HG02759 (cell line): ENCODE measurements around the gene KRT80.

Source experiments
- ATAC-seq: cut with Tn5 transposase; IDR thresholded peaks from one replicate; pipeline ENCODE4 v1.9.1; 2021; ENCODE audit warnings: mild to moderate bottlenecking, moderate library complexity; ENCODE audit not compliant: unreplicated experiment

The KRT80 gene

DNA sequence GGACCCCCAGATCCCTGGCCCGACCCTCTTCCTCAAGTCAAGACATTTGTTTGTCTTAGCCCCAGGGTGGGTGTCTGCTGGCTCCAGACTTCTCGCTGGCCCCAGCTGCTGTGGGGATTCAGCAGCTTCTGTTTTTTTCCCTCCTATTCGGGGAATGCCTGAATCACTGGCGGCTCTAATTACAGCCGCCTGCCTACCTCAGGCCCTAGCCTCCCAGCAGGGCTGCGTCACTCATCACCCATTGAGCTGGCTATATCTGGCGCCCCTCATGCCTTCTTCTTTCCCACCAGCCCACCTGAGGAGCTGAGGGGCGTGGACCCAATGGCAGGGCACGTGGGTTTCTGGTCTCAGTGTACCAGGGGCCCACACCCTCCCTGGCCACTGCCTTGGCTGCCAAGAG, 10.1 kb downstream of the KRT80 start:
- ATAC-seq: no peak

DNA sequence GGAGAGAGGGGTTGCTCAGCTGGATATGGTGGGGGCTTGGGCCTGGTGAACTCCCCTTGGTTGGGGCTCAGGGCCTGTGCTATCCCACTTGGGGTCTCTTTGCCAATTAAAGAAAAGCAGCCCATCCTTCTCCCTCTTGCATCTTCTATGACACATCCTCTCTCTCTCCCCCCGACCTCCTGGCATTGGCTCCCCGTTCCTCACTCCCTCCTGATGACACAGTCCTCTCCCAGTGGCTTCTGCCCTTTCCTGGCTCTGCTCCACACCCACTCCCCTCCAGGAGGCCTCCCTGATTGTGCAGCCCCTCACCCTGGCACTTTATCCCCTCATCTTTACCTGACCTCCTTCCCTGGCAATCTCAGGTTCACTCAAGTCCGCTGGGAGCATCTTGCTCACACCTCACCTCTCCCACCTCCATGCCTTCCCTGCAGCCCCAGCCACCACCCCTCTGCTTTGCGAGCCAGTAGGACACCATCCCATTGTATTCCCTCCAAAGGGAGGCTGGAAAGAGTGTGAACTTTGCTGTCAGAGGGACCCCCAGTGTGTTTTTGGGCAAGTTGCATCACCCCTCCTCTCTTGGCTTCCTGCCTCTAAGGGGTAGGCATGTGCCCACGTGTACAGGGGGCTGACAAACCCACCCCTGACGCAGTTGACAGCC, 10.7 kb downstream of the KRT80 start:
- no peak for ATAC-seq

DNA sequence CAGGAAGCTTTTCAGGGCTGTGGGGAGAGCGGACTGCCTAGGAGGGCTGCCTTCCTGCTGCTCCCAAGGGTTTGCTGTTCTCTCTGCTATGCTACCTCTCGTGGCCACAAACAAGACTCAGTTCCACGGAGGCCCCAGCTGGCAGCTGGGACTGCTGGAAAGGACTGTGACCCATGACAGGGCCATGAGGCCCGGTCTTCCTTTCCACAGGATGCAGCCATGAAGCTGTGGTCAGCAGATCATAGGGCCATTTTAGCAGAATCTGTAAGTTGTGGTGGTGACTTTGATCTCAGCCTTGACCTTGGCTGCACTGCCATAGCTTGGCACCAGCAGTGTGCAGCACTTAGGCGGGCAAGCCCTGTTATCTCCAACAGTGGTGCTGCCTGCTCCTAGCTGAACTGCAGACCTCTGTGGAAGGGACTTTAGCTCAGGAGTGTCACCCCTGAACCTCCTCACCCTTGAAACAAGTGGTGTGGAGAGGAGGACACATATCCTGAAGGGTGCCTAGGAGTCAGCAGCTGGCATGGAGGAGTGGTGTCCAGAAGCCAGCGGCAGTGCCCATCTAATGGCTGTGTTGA, 12.3 kb downstream of the KRT80 start:
- ATAC-seq: no peak

DNA sequence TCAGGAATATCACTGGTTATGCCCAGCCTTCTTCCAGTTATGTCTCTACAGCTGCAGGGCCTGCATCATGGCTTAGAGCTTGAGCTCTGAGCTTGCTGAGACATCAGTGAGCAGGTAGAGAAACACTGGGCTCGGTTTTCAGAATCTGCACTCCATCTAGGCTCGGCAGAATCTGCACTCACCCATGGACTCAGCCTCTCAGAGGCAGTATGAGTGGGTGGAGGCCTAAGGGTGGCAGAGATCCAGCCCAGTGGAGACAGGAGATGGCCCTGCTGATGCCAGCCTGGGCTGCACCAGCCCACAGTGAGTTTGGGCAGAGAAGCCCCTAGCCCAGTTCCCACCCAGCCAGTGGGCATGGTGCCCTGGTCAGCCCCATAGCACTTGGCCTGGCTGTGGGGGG, 12.8 kb downstream of the KRT80 start:
- ATAC-seq: no peak

DNA sequence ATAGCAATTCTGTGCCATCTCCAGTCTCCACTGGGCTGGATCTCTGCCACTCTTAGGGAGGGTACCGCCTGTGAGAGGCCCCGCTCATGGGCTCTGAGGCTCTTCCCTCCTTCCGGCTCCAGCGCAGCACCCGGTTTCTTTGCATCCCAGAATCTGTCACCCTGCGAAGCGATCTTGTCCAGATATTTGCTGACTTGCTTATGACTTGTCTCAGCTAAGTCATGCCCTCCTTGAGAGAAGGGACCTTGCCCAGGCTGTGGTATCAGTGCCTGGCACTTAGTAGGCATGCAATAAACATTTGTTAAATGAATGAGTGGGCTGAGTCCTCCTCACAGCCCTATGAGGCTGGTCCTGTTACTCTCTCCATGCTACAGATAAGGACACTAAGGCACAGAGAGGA, 13.4 kb downstream of the KRT80 start:
- ATAC-seq: no peak

- ATAC-seq: no peak
These were observed 16.2 kb downstream of the KRT80 start for GRCh38 chr12:52175371-52176350.

GRCh38 chr12:52173526-52173925, 18.3 kb downstream of the KRT80 start:
- no peak for ATAC-seq

GRCh38 chr12:52172956-52173355, 18.9 kb downstream of the KRT80 start:
- no peak for ATAC-seq

- no peak for ATAC-seq
These were observed 19.8 kb downstream of the KRT80 start for GRCh38 chr12:52171950-52172512.

GRCh38 chr12:52170827-52171226, 21.0 kb downstream of the KRT80 start:
- no peak for ATAC-seq

DNA sequence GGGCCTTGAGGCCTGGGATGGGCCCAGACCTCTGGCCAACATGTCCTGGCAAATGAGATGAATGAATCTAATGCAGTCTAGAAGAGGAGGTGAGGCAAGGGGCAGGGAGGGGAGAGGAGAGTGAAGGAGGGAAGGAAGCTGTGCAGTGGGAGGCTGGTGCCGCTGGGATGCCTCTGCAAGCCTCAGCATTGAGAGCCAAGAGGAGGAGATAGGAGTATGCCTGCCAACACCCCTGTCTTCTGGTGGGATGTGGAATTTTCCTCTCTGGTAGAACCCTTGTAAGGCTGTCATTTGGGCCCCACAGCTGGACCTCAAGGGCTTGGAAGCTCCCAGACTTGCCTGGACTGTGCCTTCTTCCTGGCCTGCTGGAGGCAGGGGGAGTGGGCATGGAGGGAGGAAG, 21.9 kb downstream of the KRT80 start:
- ATAC-seq: no peak

DNA sequence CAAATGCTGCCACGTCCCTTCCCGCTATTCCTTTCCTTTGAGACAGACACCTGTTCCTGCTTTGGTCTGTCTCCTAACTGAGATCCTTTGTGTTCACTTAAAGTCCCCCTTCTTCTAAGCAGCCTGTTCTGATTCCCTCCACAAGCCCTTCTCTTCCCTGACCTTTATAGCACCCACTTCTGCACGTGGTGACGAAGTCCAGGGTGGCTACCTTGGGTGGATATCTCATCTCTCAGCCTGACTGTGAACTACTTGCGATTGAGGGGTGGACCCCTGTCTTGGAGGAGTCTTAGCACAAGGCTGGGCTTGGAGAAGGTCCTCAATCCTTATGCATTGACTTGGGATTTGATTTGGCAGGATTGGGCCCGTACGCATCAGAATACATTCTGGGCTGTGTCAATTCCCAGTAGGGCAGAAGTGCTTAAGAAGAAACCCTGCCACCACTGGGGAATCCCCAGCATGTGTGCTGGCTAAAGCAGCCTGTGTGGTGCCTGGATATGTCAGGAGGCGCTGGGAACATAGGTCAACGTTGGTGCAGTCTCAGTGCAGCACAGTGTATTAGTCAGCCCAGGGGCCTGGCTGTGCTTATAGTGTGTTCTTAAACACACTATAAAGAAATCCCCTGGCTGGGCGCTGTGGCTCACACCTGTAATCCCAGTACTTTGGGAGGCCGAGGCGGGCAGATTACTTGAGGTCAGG, 23.6 kb downstream of the KRT80 start:
- no peak for ATAC-seq

DNA sequence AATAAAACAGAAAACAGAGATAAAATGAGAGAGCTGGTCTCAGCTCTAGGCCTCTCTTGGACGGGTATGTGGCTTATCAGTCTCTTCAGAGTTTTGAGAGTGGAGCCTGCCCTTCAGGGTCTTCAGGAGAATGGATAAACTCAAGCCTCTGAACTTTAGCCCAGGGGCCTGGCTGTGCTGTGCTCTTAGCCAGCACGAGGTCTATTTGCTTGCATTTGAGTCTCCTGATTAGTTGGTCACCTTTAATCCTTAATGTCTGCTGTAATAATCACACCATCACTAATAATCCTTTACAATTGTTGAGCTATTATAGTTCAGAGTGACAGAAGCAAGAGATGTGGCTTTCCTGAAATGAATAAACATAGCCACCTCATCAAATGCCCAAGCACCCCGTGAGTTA, 24.3 kb downstream of the KRT80 start:
- ATAC-seq: no peak

GRCh38 chr12:52166672-52167071, 25.1 kb downstream of the KRT80 start:
- no peak for ATAC-seq

DNA sequence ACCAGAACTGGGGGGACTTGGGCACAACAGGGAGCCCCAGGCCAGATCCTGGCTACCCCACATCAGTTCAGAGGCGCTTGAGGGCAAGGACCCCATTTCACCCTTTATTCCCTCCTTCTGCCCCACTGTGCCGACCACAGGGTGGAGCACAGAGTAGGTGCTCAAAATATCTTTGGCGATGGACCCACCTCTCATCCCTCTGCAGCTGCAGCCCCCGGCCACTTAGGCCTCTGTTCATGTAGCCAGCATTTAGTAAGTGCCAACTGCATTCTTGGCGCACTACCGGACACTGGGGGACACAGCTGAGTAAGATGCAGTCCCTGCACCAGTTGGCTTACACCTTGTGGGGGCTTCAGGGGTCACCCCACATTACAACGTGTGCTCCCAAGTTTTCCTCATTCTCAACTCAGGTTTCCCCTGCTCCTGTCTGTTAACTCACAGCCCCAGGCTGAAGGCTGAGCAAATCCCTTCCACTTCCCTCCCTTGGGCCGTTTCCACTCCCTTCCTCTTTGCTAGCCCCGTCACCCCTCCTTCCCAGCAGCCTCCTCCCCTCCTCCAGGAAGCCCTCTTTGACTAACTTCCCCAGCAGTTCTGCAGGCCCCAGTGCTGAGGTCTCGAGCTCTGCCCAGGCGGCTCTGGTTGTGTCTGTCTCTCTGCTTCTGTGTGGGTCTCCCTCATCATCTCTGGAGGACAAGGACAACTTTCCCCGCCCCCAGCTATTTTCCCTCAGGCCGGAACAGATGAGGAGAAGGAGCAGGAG, 26.5 kb downstream of the KRT80 start:
- no peak for ATAC-seq

- ATAC-seq: no peak
These were observed 27.2 kb downstream of the KRT80 start for GRCh38 chr12:52164624-52165023.

DNA sequence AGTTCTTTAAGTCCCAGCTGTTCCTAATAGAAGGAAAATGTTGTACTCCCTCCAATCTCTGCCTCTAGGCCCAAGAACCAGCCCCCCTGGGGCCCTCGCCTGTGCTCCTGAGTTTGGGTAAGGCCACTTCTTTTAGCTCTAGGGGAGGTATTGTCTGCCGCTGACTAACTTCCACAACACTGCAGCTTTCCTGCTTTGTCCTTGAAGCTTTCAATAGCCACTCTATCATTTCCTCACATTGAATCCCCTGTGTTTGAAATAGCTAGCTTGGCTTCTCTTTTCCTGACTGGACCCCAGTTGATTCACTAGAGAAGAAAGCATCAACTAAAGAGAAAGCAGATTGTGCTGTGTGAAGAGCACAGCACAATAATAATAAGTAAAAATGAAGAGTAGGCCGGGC, 28.8 kb downstream of the KRT80 start:
- no peak for ATAC-seq

DNA sequence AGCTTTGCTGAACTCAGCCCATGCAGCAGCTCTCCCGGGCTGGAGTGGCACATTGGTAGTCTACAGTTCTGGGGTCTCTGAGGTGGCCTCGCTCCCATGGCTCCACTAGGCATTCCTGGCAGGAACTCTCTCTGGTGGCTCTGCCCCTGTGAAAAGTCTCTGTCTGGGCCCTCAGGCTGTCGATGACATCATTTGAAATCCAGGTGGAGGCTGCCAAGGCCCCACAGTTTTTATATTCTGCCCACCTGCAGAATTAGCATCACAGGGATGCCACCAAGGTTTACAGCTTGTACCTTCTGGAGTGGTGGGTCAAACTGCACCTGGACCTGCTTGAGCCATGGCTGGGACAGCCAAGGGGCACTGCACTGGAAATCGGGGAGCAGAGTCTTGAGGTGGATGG, 31.6 kb downstream of the KRT80 start:
- no peak for ATAC-seq

DNA sequence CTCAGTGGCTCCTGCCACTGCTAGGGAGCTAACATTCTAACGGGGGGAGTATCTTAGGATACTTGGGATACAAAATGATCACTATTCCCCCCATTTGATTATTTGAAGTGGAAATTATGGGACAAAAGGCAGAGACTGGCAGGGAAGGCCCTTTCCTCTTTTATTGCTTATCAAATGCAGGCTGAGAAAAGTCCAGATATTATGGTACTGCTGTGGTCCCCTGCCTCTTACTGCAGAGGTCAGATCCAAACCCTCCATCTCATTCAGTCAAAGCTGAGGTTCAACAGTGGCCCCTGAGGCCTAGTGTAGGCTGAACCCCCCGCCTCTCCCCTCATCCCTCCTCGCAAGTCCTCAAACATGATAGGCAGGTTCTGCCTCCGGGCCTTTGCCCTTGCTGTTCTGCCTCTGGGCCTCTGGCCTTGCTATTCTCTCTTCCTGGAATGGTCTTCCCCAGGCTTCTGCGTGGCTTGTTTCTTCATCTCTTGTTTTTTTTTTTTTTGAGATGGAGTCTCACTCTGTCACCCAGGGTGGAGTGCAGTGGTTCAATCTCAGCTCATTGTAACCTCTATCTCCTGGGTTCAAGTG, 34.2 kb downstream of the KRT80 start:
- no peak for ATAC-seq
